Measurements from ENCODE around the gene KRT38. TPM values are rescaled to one million over a fixed set of nuclear protein-coding genes. Genes with fewer than 3 reads are reported as not detected.

Gene KRT38
- total and polyA plus RNA-seq, 2 of the 8 experiments (the other 6 are each of a cell fraction or from before 2014, with no cell fraction given) = not detected

GRCh38 chr17:41386227-41386626 lies 54.6 kb downstream of the KRT38 start:
- no peak overlapping the region for H4K91ac ChIP-seq (replicated peaks; ENCODE audit: insufficient read length, low read length)
- no peaks in the 10 kb centered on the region for H3K23me2 ChIP-seq (ENCODE audit: low read depth, low read length)
- 94% methylated on average over 1 of the region's 1 CpG; no CpG with 5 or more reads in 1 of the 2 experiments for WGBS, 2 experiments (ENCODE audit: extremely low coverage in 1 of 2, insufficient coverage in 1 of 2, insufficient read length in 1 of 2, insufficient replicate concordance in 2 of 2, low coverage in 1 of 2, low lambda C conversion rate in 2 of 2, missing lambda C conversion rate in 1 of 2)
- H3K56ac ChIP-seq (replicated peaks; ENCODE audit: insufficient read length, low read depth, low read length) = no peak overlapping the region
- POLR2A ChIA-PET (ENCODE audit: partially characterized antibody) = no interaction called here
- H3K36me3 ChIP-seq (ENCODE audit: control insufficient read depth in 2 of 4, insufficient read depth in 4 of 4, low read length in 3 of 4) = no peaks in the 10 kb centered on the region
- no peaks in the 10 kb centered on the region for H3K79me2 ChIP-seq (ENCODE audit: control insufficient read depth in 1 of 2, insufficient read depth in 2 of 2, low read length in 2 of 2)
- no peak overlapping the region for H3K27ac ChIP-seq (ENCODE audit: low read depth, low read length)
- no peak overlapping the region for H4K8ac ChIP-seq (ENCODE audit: extremely low read depth, insufficient read depth, low read length)
- no peak overlapping the region for H3K4me2 ChIP-seq (ENCODE audit: insufficient read depth in 1 of 2, low read depth in 2 of 2, low read length in 2 of 2)
- H3K4ac ChIP-seq (replicated peaks; ENCODE audit: insufficient read length, low read depth, low read length) = no peak overlapping the region
- no peak overlapping the region for H2AFZ ChIP-seq (ENCODE audit: low read length)
- H4K5ac ChIP-seq (ENCODE audit: insufficient read length, low read depth, low read length) = no peak overlapping the region
- no peak overlapping the region for H3K9ac ChIP-seq (replicated peaks in 1 of 4; ENCODE audit: extremely low read depth in 1 of 4, low read depth in 3 of 4, low read length in 3 of 4)
- no peaks in the 10 kb centered on the region for H3K79me1 ChIP-seq (ENCODE audit: low read depth, low read length)
- no peak overlapping the region for H2BK5ac ChIP-seq (ENCODE audit: low read depth, low read length)
- CTCF ChIA-PET (ENCODE audit: partially characterized antibody) = no interaction called here
- no peak overlapping the region for H3K23ac ChIP-seq (ENCODE audit: insufficient read length)
- no peak overlapping the region for H2BK15ac ChIP-seq (ENCODE audit: low read length)
- no peak overlapping the region for H2BK12ac ChIP-seq (ENCODE audit: low read depth, low read length)
- H3K4me3 ChIP-seq (ENCODE audit: extremely low read depth in 1 of 4, insufficient read depth in 2 of 4, low read depth in 3 of 4, low read length in 4 of 4) = no peak overlapping the region
- no peaks in the 10 kb centered on the region; a peak in 1 of 4 replicates for H3K9me3 ChIP-seq (ENCODE audit: insufficient read depth in 2 of 2, low read depth in 1 of 2, low read length in 1 of 2)
- no peak overlapping the region for H2BK20ac ChIP-seq (ENCODE audit: low read length)
- H2BK120ac ChIP-seq (replicated peaks; ENCODE audit: low read depth, low read length) = no peak overlapping the region
- H3K14ac ChIP-seq (ENCODE audit: insufficient read length) = no peak overlapping the region
- no peak for FAIRE-seq
- DNase-seq (ENCODE audit: low read depth in 1 of 2, low spot score in 2 of 2) = no peak
- no peak overlapping the region for H3K18ac ChIP-seq (ENCODE audit: extremely low read depth, low read length)
- H2AK5ac ChIP-seq (ENCODE audit: low read depth, low read length) = no peak overlapping the region
- no peaks in the 10 kb centered on the region for H3K27me3 ChIP-seq (replicated peaks in 1 of 4; ENCODE audit: control insufficient read depth in 3 of 4, extremely low read depth in 1 of 4, insufficient read depth in 3 of 4, low read length in 3 of 4)
- no peaks in the 10 kb centered on the region for H3K4me1 ChIP-seq (replicated peaks in 1 of 4; ENCODE audit: control insufficient read depth in 3 of 4, insufficient read depth in 4 of 4, low read length in 3 of 4)
- H4K20me1 ChIP-seq (replicated peaks in 1 of 2; ENCODE audit: control insufficient read depth in 1 of 2, insufficient read depth in 2 of 2, low read length in 2 of 2) = no peaks in the 10 kb centered on the region
- TF ChIP-seq CTBP2 (IDR thresholded peaks at IDR 0.05; ENCODE audit: borderline replicate concordance, insufficient read depth, insufficient read length, low read length) (no peak), KDM1A (IDR thresholded peaks at IDR 0.05; ENCODE audit: borderline replicate concordance, low read length) (no peak)

Measured in H1 (cell line).